B cell (primary cell): ENCODE data around the gene SH3TC1. TPM values are rescaled to one million over a fixed set of nuclear protein-coding genes. Genes with fewer than 3 reads are reported as not detected.
A peak's percentile ranks its signal among the peaks of the same experiment; 100 is the strongest.

Source experiments
- ATAC-seq: fragments of 200-7000 bp; cut with Tn5 transposase; one replicate; pipeline ENCODE4 v1.10.0; 2021; ENCODE audit warnings: low read depth, mild to moderate bottlenecking, moderate number of reproducible peaks, moderate library complexity
- CTCF ChIA-PET: fragments of 350-600 bp; sonication (Branson Sonifier 250); formaldehyde crosslinking; loops from one replicate; lab custom pipeline; 2021; ENCODE audit warnings: antibody characterized with exemption, inconsistent platforms; lab: Charles Lee
- POLR2A ChIA-PET: fragments of 350-600 bp; sonication (Branson Sonifier 250); formaldehyde crosslinking; loops from one replicate; lab custom pipeline; 2021; ENCODE audit warnings: antibody characterized with exemption; lab: Charles Lee
- DNase-seq: peaks from one replicate; pipeline ENCODE4 v3.0.0; 2013
- H2AFZ ChIP-seq: 2 replicates; pipeline ENCODE4 v1.6.1; 2012; ENCODE audit warnings: mild to moderate bottlenecking, low read depth, low read length; ENCODE audit not compliant: insufficient read depth, poor library complexity, severe bottlenecking
- H3K27ac ChIP-seq, 2 donors: 1 replicate in 1 of 2; 2 replicates in 1 of 2; pipeline ENCODE4 v1.5.1; 2012 to 2013; ENCODE audit warnings: low read length in 2 of 2, mild to moderate bottlenecking in 2 of 2, moderate library complexity in 1 of 2
- H3K27me3 ChIP-seq, 4 experiments: fragments of 200-600 bp in 1 of 4; sonication (generic) in 1 of 4; replicated peaks in 1 of 4; 1 replicate in 2 of 4; 2 replicates in 2 of 4; pipeline versions ENCODE4 v1.6.1 to v1.7.0; 2013 to 2016; ENCODE audit warnings: low read length in 3 of 4, mild to moderate bottlenecking in 2 of 4, mixed read lengths in 1 of 4, moderate library complexity in 1 of 4; ENCODE audit not compliant: insufficient read depth in 4 of 4, control insufficient read depth in 3 of 4; ENCODE audit errors: control extremely low read depth in 1 of 4
- H3K36me3 ChIP-seq, 2 experiments: replicated peaks in 1 of 2; 1 replicate in 1 of 2; 2 replicates in 1 of 2; pipeline versions ENCODE4 v1.6.1 to v1.7.1; 2013; ENCODE audit warnings: low read length in 1 of 2; ENCODE audit not compliant: insufficient read depth in 2 of 2, control insufficient read depth in 1 of 2; ENCODE audit errors: control extremely low read depth in 1 of 2, extremely low read depth in 1 of 2
- H3K4me1 ChIP-seq, 2 donors: fragments of 200-600 bp in 1 of 2; sonication (generic) in 1 of 2; 1 replicate in 1 of 2; 2 replicates in 1 of 2; pipeline versions ENCODE4 v1.5.1 to v1.6.1; 2013 to 2017; ENCODE audit warnings: low read length in 2 of 2; ENCODE audit not compliant: control insufficient read depth in 2 of 2, insufficient read depth in 2 of 2
- H3K4me2 ChIP-seq: replicated peaks from 2 replicates; pipeline ENCODE3; 2012; ENCODE audit warnings: mild to moderate bottlenecking, low read depth, low read length; ENCODE audit not compliant: poor library complexity, severe bottlenecking
- H3K4me3 ChIP-seq, 5 experiments: fragments of 200-600 bp in 1 of 5; sonication (generic) in 1 of 5; 1 replicate in 3 of 5; 2 replicates in 2 of 5; pipeline versions ENCODE4 v1.5.1 to v1.7.0; 2011 to 2016; ENCODE audit warnings: low read length in 4 of 5, mild to moderate bottlenecking in 4 of 5, low read depth in 2 of 5, control low read depth in 1 of 5, moderate library complexity in 1 of 5; ENCODE audit not compliant: insufficient read depth in 1 of 5; ENCODE audit errors: control extremely low read depth in 1 of 5, extremely low read depth in 1 of 5
- H3K79me2 ChIP-seq: fragments of 200-600 bp; sonication (generic); one replicate; pipeline ENCODE4 v1.6.0; 2016; ENCODE audit warnings: low read length; ENCODE audit not compliant: control insufficient read depth, insufficient read depth
- H3K9ac ChIP-seq: fragments of 200-600 bp; sonication (generic); 2 replicates; pipeline ENCODE4 v1.6.1; 2017; ENCODE audit warnings: mild to moderate bottlenecking, low read length, moderate library complexity
- H3K9me3 ChIP-seq, 3 donors: one replicate each; pipeline versions ENCODE4 v1.6.1 to v1.7.1; 2013; ENCODE audit warnings: low read length in 2 of 3; ENCODE audit not compliant: control insufficient read depth in 2 of 3, insufficient read depth in 1 of 3; ENCODE audit errors: control extremely low read depth in 1 of 3
- H4K20me1 ChIP-seq: 2 replicates; pipeline ENCODE4 v1.6.0; 2012; ENCODE audit warnings: mild to moderate bottlenecking, low read length; ENCODE audit not compliant: insufficient read depth, control insufficient read depth, poor library complexity, severe bottlenecking
- H3K27ac Mint-ChIP-seq: one replicate; pipeline ENCODE4 v1.8.0; 2021; ENCODE audit warnings: mixed read lengths
- H3K27me3 Mint-ChIP-seq: one replicate; pipeline ENCODE4 v1.8.0; 2021; ENCODE audit warnings: mixed read lengths
- H3K4me1 Mint-ChIP-seq: one replicate; pipeline ENCODE4 v1.8.0; 2021; ENCODE audit warnings: mixed read lengths
- H3K4me3 Mint-ChIP-seq: one replicate; pipeline ENCODE4 v1.8.0; 2021; ENCODE audit warnings: mixed read lengths
- H3K9me3 Mint-ChIP-seq: one replicate; pipeline ENCODE4 v1.8.0; 2022; ENCODE audit warnings: mixed read lengths; ENCODE audit not compliant: insufficient read depth
- EZH2 ChIP-seq: IDR thresholded peaks from 2 replicates; pipeline ENCODE4 v1.6.1; 2012; ENCODE audit warnings: borderline replicate concordance, low read depth, mild to moderate bottlenecking, moderate library complexity, low read length; ENCODE audit not compliant: insufficient read depth, poor library complexity, severe bottlenecking
- WGBS: methylation state at CpG from one replicate; pipeline ENCODE4 v1.1.5; 2013; ENCODE audit warnings: missing lambda C conversion rate; ENCODE audit not compliant: insufficient coverage; 5-methylcytosine and 5-hydroxymethylcytosine counted together
- intact Hi-C: fragments of 100-400 bp; cut with micrococcal nuclease; formaldehyde crosslinking; loops from one replicate; pipeline ENCODE4 v1.10.0; 2022
- polyA plus RNA-seq: library from polyadenylated mRNA; depleted of rRNA; stranded (reverse); fragments of >200 nt; gene quantifications from 2 replicates; pipeline ENCODE4 v1.2.3, GENCODE V29; 2012
- total RNA-seq, 2 donors: library from RNA; stranded (reverse); fragments of 120-200 nt in 1 of 2; gene quantifications; 1 replicate in 1 of 2; 2 replicates in 1 of 2; pipeline versions ENCODE4 v1.2.3 to v1.2.4, GENCODE V29; 2013 to 2022
- TF ChIP-seq, protein P1 (sequence below): fragments of 200-600 bp; IDR thresholded peaks from one replicate; pipeline ENCODE4 v1.8.0; 2022; ENCODE audit warnings: antibody characterized with exemption, mild to moderate bottlenecking

Gene SH3TC1
- total and polyA plus RNA-seq, 2 donors (not counting 1 experiment from before 2014, with no cell fraction given), result 63.8 to 388 TPM

DNA sequence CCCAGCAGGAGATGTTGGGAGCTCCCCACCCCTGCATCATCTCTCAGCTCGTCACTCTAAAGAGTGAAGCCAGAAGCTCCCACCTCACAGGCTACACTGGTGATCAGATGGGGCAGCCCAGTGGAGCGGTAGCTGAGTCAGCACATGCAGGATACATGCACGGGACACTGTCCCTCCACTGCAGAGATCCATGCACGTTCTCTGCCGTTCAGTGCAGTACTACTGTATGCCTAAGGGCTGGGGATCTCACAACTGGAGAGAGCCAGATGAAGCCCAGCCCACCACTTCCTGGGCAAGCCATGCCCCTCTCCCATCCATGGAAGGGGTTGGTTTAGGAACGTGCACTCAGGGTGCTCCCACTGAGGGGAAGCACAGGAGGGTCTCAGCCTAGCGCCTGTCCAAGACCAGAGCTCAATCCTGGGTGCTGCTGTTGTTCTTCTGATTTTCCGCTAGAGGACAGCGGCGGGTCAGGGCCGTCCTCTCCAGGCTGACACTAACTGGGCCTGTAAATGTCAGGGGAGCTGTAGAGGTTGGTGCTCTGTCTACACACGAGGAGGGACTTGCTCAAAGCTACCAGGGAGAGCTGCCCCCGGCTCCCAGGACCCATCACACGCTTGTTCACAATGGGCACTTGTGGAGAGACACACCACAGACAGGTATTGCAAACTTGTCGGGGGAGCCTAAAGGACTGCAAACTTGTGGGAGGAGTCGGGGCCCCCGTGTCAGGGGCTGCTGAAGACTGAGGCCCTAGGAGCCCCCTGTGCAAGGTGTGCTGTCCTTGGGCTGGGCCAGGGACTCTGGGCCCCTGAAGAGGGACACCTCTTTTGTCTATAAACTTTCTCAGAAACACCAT, 22.3 kb upstream of the SH3TC1 start:
- H3K4me3 ChIP-seq, result no peak overlapping the region
- H3K79me2 ChIP-seq, result no peaks in the 10 kb centered on the region
- no peak overlapping the region for H2AFZ ChIP-seq
- POLR2A ChIA-PET, result interaction anchor here (0.6 to 2.2 kb wide), 9 partner anchors 12 to 56 kb away, joined by 3 to 15 read pairs (median 5); partner anchors contain the start of genes ABLIM2 and SH3TC1
- no peak overlapping the region for H3K9ac ChIP-seq
- no peak for TF ChIP-seq EZH2
- TF ChIP-seq, protein P1, sequence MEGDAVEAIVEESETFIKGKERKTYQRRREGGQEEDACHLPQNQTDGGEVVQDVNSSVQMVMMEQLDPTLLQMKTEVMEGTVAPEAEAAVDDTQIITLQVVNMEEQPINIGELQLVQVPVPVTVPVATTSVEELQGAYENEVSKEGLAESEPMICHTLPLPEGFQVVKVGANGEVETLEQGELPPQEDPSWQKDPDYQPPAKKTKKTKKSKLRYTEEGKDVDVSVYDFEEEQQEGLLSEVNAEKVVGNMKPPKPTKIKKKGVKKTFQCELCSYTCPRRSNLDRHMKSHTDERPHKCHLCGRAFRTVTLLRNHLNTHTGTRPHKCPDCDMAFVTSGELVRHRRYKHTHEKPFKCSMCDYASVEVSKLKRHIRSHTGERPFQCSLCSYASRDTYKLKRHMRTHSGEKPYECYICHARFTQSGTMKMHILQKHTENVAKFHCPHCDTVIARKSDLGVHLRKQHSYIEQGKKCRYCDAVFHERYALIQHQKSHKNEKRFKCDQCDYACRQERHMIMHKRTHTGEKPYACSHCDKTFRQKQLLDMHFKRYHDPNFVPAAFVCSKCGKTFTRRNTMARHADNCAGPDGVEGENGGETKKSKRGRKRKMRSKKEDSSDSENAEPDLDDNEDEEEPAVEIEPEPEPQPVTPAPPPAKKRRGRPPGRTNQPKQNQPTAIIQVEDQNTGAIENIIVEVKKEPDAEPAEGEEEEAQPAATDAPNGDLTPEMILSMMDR, result peak; percentile 83
- Mint-ChIP-seq H3K4me3 (no peak overlapping the region), H3K27ac (no peak overlapping the region), H3K27me3 (no peaks in the 10 kb centered on the region), H3K9me3 (no peaks in the 10 kb centered on the region), H3K4me1 (peaks cover 13% of the 10 kb centered on the region)
- H4K20me1 ChIP-seq, result no peaks in the 10 kb centered on the region
- CTCF ChIA-PET, result interaction anchor here (0.6 to 5.7 kb wide), 37 partner anchors 9 to 375 kb away, joined by 3 to 127 read pairs (median 7); partner anchors contain the start of genes ABLIM2 and SH3TC1
- intact Hi-C loops, result loop anchor here (1.0 kb wide), 2 partner anchors 16 to 66 kb away; no protein-coding TSS in a partner anchor
- H3K27ac ChIP-seq, result no peak overlapping the region
- DNase-seq (peak; percentile 70), ATAC-seq (peak; percentile 80)
- H3K36me3 ChIP-seq, result no peaks in the 10 kb centered on the region
- no peaks in the 10 kb centered on the region for H3K27me3 ChIP-seq
- no peak overlapping the region for H3K4me2 ChIP-seq
- H3K9me3 ChIP-seq, result peaks cover 0 to 16% (median 0%) of the 10 kb centered on the region in 3 donors
- 45% methylated on average over 17 of the region's 17 CpGs for WGBS
- H3K4me1 ChIP-seq, result peaks cover 15 to 23% of the 10 kb centered on the region in 2 donors
